ENCODE measurements around the gene GIMAP1. TPM values are rescaled to one million over a fixed set of nuclear protein-coding genes. Genes with fewer than 3 reads are reported as not detected.

GIMAP1 gene
- not detected in 2 replicates for polyA plus RNA-seq
- not detected in 2 replicates for polyA minus RNA-seq

DNA sequence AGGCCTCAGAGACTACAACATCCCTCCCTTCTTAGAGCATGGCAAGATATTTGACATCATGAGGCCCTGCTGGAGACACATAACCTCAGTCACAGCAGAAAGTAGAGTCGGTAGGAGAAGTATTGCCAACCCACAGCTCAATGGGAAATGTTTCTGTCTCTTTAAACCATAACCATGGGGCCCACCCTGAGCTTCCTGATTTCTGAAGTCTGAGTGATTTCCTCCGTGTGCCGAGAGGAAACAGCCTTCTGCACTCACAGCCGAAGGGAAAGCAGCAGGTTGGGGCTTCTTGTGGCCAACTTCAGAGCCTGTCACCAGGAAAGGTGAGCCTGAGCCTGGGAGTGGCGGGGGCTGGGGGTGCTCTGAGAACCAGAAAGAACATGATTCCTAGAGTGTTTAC, at the start of gene GIMAP1:
Gene GIMAP1, plus strand, starts transcription at position 246 of the 400 bp plus-strand sequence. CDS start 2,435 bp downstream, outside the sequence.
- Histone ChIP-seq H3K9me2 (ENCODE audit: insufficient read depth, low read length) (no peaks in the 10 kb centered on the region), H3K27ac (ENCODE audit: low read length) (no peak within 1 kb of the TSS), H3K4me2 (ENCODE audit: low read length) (no peak within 1 kb of the TSS), H3K4me3 (ENCODE audit: low read length) (no peak within 1 kb of the TSS), H3K27me3 (ENCODE audit: insufficient read depth, low read depth, low read length) (no peaks in the 10 kb centered on the region), H3K79me2 (replicated peaks; ENCODE audit: insufficient read depth, low read length) (no peaks in the 10 kb centered on the region), H3F3A (ENCODE audit: insufficient read depth, low read length, poor library complexity, severe bottlenecking) (no peaks in the 10 kb centered on the region), H3K36me3 (ENCODE audit: insufficient read depth, low read length) (no peaks in the 10 kb centered on the region), H3K9me3 (ENCODE audit: low read length) (no peaks in the 10 kb centered on the region), H2AFZ (ENCODE audit: low read depth, low read length) (no peak within 1 kb of the TSS), H3K9ac (ENCODE audit: low read length) (no peak within 1 kb of the TSS), H4K20me1 (ENCODE audit: insufficient read depth) (no peaks in the 10 kb centered on the region)
- TF ChIP-seq POLR2AphosphoS5 (IDR thresholded peaks at IDR 0.05) (no peak), EP300 (conservative IDR thresholded peaks at IDR 0.05; ENCODE audit: poor library complexity, severe bottlenecking) (no peak), TAF1 (IDR thresholded peaks at IDR 0.05; ENCODE audit: low read depth) (no peak), MXI1 (conservative IDR thresholded peaks at IDR 0.05; ENCODE audit: poor library complexity, severe bottlenecking) (no peak), SMC3 (conservative IDR thresholded peaks at IDR 0.05; ENCODE audit: poor library complexity) (no peak), EZH2 (IDR thresholded peaks at IDR 0.05; ENCODE audit: borderline replicate concordance, insufficient read depth, low read length, poor library complexity, severe bottlenecking) (no peak), RAD21 (conservative IDR thresholded peaks at IDR 0.05) (no peak)
- TF ChIP-seq, protein P1, sequence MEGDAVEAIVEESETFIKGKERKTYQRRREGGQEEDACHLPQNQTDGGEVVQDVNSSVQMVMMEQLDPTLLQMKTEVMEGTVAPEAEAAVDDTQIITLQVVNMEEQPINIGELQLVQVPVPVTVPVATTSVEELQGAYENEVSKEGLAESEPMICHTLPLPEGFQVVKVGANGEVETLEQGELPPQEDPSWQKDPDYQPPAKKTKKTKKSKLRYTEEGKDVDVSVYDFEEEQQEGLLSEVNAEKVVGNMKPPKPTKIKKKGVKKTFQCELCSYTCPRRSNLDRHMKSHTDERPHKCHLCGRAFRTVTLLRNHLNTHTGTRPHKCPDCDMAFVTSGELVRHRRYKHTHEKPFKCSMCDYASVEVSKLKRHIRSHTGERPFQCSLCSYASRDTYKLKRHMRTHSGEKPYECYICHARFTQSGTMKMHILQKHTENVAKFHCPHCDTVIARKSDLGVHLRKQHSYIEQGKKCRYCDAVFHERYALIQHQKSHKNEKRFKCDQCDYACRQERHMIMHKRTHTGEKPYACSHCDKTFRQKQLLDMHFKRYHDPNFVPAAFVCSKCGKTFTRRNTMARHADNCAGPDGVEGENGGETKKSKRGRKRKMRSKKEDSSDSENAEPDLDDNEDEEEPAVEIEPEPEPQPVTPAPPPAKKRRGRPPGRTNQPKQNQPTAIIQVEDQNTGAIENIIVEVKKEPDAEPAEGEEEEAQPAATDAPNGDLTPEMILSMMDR (IDR thresholded peaks at IDR 0.05; ENCODE audit: poor library complexity, severe bottlenecking) = no peak
- TF ChIP-seq, protein P2, sequence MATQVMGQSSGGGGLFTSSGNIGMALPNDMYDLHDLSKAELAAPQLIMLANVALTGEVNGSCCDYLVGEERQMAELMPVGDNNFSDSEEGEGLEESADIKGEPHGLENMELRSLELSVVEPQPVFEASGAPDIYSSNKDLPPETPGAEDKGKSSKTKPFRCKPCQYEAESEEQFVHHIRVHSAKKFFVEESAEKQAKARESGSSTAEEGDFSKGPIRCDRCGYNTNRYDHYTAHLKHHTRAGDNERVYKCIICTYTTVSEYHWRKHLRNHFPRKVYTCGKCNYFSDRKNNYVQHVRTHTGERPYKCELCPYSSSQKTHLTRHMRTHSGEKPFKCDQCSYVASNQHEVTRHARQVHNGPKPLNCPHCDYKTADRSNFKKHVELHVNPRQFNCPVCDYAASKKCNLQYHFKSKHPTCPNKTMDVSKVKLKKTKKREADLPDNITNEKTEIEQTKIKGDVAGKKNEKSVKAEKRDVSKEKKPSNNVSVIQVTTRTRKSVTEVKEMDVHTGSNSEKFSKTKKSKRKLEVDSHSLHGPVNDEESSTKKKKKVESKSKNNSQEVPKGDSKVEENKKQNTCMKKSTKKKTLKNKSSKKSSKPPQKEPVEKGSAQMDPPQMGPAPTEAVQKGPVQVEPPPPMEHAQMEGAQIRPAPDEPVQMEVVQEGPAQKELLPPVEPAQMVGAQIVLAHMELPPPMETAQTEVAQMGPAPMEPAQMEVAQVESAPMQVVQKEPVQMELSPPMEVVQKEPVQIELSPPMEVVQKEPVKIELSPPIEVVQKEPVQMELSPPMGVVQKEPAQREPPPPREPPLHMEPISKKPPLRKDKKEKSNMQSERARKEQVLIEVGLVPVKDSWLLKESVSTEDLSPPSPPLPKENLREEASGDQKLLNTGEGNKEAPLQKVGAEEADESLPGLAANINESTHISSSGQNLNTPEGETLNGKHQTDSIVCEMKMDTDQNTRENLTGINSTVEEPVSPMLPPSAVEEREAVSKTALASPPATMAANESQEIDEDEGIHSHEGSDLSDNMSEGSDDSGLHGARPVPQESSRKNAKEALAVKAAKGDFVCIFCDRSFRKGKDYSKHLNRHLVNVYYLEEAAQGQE (IDR thresholded peaks at IDR 0.05; ENCODE audit: borderline replicate concordance) = no peak

DNA sequence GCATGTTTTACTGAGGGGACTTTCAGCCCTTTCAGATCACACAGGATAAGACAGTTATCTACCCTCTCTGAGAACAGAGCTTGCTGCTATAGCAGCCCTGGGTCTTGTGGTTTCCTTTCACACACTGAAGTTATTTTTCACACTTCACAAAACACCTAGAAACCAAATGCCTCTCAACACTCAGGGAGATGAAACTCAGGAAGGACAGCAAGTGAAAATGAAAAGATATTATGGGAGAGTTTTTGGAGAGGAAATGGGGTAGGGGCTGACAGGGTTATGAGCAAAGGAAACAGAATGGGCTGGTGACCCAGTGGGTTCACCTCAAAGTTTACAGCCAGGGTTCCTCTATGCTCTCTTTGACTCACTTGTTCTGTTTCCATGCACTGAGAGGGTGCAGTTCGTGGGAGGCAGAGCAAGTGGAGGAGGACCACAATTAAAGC, 47.9 kb upstream of the GIMAP1 start:
- H3K27ac ChIP-seq (ENCODE audit: low read length) = no peak overlapping the region
- no peaks in the 10 kb centered on the region for H4K20me1 ChIP-seq (ENCODE audit: insufficient read depth)
- no peaks in the 10 kb centered on the region for H3K9me2 ChIP-seq (ENCODE audit: insufficient read depth, low read length)
- H3K36me3 ChIP-seq (ENCODE audit: insufficient read depth, low read length) = no peaks in the 10 kb centered on the region
- no peaks in the 10 kb centered on the region for H3K79me2 ChIP-seq (replicated peaks; ENCODE audit: insufficient read depth, low read length)
- no peak overlapping the region for H3K9ac ChIP-seq (ENCODE audit: low read length)
- TF ChIP-seq EP300 (conservative IDR thresholded peaks at IDR 0.05; ENCODE audit: poor library complexity, severe bottlenecking) = no peak
- TF ChIP-seq MXI1 (conservative IDR thresholded peaks at IDR 0.05; ENCODE audit: poor library complexity, severe bottlenecking) = no peak
- no peak for TF ChIP-seq POLR2AphosphoS5 (IDR thresholded peaks at IDR 0.05)
- TF ChIP-seq EZH2 (IDR thresholded peaks at IDR 0.05; ENCODE audit: borderline replicate concordance, insufficient read depth, low read length, poor library complexity, severe bottlenecking) = no peak
- no peak overlapping the region for H3K4me2 ChIP-seq (ENCODE audit: low read length)
- no peak overlapping the region for H2AFZ ChIP-seq (ENCODE audit: low read depth, low read length)
- no peaks in the 10 kb centered on the region for H3K27me3 ChIP-seq (ENCODE audit: insufficient read depth, low read depth, low read length)
- no peak overlapping the region for H3K4me3 ChIP-seq (ENCODE audit: low read length)
- H3F3A ChIP-seq (ENCODE audit: insufficient read depth, low read length, poor library complexity, severe bottlenecking) = no peaks in the 10 kb centered on the region
- H3K9me3 ChIP-seq (ENCODE audit: low read length) = no peaks in the 10 kb centered on the region
